SW 1271 (cell line): ENCODE results near the gene TBC1D16.

ENCODE experiments used
- DNase-seq, 2 experiments: peaks; one replicate each; lab custom pipeline; 2025; lab: John Stamatoyannopoulos, UW

TBC1D16 gene

GRCh38 chr17:79949656-79950209 lies 85.9 kb downstream of the TBC1D16 start:
- no peak for DNase-seq

DNA sequence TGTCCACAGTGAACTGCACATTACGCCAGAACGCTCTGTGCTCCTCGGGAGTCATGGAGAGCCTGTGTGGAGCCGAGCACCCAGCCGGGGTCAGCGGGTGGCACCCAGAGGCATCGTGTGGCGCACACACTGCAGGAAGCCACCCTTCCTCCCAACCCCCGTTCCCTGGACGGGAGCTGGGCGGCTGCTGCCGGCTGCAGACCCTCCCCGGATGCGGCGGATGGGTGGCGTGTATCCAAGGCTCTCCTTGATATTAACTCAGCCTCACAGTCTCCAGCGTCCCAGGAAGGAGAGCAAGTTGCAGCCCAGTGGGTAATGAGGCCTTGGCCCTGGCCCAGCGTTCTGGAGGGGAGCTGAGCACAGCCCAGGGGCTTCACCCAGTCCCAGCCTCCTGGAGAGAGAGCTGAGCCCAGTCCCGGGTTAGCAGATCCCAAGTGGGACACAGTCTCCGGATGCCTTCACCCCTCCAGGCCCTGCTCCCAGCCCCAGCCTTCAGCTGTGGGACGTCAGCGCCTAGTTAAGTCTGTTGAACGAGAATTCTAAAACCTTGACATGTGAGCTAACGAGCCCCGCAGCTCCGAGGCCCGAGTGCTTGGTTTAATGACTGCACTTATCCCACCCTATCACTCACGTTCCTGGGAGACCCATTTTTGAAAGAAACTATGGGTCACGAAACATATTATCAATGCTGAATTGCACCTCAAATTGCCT lies 86.6 kb downstream of the TBC1D16 start:
- no peak for DNase-seq

DNA sequence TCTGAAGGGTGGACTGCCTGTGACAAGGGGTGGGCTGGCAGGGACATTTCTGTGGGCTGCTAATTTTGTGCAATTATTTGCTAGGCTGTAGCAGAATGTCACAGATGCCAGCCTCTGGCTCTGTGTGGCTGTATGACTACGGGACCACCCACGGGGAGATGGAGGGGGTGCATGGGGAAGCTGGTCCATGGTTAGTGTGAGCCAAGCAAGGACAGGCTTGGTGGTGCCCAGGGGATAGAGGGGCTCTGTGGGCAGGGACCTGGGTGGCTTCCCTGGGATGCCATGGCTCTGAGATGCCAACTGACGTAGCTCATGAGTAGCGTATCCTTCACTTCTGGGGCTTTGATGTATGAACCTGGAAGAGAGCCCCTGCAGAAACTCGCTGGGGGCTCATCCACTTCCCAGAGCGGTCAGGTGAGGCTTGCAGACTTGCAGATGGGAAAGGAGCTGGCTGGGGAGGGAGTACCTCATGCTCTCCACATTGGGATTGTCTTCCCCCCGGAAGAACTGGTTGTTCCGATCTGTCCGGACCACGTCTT lies 87.2 kb downstream of the TBC1D16 start:
- DNase-seq, result no peak

DNA sequence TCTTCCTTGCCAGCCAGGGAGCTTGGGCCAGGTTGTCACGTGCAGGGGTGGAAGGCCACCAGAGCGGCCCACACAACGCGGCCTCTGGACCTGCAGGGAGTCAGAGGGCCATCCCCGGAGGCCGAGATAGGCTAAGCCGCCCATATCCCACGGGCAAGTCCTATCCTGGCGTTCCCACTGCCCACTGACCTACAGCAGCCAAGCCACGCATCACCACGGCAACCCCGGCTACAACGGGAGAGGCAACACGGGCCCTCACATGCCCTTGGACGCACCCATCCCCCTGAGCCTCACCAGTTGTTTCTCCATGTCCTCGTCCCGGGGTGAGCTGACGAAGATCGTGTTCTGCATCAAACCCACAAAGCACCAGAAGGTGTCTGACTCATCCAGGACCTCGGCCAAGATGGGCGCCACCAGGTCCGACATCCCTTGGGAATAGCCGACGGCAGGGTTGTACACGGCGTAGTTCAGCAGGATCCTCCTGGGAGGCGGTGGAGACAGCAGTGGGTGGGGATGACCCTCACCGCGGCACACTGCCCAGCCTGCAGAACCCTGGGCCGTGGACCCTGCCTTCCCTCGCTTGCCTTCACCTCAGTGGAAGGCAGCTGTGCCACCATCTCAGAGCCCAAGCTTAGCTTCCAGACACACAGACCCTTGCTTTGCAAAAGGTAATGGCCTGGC lies 88.2 kb downstream of the TBC1D16 start:
- DNase-seq, result no peak

DNA sequence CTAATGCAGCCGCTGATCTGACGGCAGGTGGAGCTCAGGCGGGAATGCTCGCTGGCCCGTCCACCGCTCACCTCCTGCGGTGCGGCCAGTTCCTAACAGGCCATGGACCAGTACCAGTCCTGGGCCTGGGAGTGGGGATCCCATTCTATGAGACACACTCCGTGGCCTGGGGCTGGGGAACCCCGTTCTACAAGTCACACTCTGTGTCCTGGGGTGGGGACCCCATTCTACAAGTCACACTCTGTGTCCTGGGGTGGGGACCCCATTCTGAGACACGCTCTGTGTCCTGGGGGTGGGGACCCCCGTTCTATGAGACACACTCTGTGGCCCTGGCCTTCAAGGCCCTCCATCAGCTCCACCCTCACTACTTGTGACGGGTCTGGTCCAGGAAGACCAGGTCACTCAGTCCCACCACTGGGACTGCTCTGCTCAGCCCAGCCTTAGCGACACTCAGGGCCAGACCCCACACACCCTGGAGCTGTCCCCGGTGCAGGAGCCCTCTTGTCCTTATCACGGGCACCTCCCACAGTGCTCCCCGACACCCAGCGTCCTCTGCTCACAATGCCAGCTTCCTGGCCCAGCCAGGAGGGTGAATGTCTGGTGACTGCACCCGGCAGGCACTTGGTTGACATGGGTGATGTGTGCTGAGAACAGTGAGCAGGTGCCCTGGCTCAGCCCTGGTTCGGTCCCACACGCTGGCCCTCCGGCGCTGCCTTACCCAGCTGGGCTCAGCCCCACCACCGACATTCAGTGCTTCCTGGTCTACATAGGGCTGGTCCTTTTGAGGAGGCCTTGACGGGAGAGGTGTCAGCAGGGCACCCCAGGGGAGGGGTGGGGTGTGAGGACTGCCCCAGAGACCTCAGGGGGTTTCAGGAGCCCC lies 89.1 kb downstream of the TBC1D16 start:
- DNase-seq, result no peak

- DNase-seq, result no peak
Measured at GRCh38 chr17:79945591-79946255, 89.9 kb downstream of the TBC1D16 start.

DNA sequence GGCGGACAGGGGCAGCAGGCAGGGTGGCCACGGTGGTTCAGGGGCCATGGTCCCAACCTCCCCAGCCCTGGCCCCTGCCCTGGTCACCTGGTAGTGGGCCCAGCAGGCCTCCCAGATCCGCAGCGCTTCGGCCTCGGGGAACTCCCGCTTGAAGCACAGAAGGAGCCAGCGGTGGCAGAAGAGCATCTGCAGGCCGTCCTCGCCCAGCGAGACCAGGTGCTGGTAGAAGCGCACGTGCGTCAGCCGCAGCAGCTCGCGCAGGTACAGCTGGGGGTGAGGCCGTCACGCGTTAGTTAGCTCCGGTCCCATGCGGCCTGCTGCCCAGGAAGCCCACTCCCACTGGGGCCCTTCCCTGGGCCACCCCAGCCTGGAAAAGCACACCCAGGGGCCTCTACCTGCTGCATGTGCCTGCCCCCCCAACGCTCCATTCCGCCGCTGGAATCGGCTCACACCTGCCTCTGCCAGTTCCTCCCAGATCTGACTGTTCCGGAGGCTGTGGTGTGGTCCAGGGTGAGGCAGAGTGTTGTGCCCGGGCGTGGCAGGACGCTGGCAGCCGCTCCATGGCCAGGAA lies 90.8 kb downstream of the TBC1D16 start:
- no peak for DNase-seq

- DNase-seq, result no peak
Measured at GRCh38 chr17:79944251-79944812, 91.3 kb downstream of the TBC1D16 start.

DNA sequence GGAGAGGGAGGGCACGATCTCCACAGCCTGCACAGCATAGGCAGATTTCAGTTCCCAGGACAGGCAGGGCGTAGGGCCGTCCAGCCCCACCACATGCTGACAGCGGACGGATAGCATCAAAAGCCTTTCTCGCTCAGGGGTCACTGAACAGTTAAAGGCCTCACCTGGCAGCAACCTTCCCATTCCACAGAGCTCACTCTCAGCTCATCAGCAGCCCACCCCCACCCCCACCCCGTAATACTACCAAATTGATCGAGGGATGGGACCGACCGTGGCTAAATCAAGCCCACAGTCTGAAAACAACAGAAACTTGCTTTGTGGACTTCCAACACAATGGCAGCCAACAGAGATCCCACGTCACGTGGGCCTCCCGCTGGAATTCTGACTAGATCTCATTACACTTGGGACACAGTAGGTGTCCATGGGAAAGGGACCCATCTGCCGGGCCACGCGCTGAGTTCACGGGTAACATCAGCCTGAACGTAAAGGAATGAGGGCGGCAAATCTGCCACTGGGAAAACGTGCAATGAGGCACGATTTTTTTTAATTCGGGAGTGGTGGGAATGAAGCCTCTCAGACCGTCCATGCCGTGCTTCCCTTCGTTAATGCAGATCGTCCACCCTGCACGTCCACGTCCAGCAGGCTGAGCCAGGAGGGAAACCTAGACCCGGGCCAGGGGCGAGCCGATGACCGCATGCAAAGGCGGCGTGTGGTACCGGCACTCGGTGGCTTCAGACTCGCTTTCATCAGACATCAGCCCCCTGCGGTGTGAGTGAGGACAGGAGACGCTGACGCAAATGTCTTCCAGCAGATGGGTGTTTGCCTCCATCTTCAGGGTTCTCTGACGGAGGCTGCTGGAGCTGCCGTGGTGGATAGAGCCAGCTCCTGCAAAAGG lies 92.1 kb downstream of the TBC1D16 start:
- no peak for DNase-seq

DNA sequence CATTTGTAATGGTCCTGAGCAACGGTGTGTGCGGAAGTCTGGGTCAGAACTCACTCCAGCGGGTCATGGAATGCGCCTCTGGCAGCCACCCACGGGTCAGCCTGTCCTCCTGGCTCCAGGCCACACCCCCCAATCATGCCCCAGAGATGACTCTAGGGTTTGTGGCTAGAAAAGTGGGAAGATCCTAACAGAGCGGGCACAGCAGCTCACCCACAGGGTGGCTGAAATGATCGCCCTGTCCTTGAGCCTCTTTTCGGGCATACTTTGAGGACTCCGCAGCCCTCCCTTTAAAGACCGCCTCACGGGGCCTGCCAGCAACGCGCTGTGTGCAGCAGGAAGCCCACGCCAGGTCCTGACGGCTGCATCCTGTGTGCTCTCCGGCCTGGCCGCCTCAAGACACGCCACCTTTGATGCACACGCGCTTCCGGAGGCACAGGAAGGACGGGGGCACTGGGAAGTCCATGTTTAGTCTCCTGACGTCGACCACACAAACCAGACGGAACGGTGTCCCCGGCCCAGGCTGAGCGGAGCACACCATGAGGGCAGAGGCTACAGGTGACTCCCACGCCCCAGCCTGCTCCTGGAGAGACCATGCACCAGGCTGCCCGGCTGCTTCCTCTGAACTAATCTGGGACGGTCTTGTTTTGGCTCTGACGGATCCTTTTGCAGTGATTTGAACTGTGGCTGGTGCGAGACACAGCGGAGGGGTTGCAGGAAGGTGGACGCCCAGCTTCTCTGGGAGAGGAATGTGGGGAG lies 92.9 kb downstream of the TBC1D16 start:
- DNase-seq, result no peak

DNA sequence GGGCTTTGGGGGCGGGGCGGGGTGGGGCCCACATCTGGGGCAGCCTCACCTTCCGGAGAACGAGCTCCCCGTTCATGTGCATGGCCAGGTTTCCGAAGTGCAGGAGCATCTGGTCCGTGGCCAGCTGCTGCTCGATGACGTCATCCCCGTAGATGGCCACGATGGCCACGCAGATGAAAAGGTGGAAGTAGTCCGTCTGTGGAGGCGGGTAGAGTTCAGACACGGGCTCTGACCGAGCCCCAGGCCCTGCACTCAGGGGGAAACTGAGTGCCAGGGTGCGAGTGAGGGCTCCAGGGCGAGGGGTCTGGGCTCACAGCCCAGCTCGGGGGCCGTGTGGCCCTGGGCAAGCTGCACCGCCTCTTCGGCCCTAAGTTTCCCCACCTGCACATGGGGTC lies 93.7 kb downstream of the TBC1D16 start:
- DNase-seq, result no peak

DNA sequence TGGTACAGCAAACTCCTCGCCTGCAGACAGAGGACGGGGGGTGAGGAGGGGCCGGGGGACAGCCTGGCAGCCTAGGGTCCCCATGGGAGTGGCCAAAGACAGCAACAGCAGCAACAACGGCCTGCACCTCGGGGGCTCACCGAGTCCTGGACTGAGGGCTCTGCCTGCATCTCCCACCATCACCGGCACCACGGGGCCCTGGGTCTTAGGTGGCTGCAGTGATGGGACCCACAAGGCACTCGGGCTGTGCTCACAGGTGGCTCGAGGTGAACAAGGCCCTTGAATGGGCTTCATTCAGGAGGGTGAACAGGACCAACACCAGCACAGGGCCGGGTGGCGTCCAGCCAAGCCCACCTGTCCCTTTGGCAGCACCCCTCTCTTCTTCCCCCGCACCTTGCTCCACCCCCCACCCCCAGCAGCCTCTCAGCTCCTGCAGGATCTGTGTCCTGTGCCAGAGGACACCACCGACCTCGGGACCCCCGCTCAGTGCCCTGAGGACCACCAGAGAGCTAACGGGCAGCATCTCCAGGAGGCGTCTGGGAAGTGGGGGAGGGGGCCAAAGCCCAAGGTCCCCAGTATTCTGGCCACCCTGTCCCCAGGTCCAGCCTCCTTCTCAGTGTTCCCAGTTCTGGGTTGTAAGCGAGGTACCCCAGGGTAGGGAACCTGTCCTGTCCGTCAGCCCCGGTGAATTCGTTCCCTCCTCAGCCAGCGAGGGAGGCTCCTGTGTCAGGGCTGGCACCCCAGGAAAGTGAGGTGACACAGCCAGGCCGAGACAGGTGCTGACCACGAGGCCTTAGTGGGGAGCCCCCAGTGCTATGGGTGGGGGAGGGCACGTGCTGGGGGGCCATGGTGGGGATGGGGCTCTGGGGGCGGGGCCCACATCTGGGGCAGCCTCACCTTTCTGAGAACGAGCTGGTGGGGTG lies 94.3 kb downstream of the TBC1D16 start:
- DNase-seq, result no peak

GRCh38 chr17:79940459-79941087 lies 95.1 kb downstream of the TBC1D16 start:
- no peak for DNase-seq

DNA sequence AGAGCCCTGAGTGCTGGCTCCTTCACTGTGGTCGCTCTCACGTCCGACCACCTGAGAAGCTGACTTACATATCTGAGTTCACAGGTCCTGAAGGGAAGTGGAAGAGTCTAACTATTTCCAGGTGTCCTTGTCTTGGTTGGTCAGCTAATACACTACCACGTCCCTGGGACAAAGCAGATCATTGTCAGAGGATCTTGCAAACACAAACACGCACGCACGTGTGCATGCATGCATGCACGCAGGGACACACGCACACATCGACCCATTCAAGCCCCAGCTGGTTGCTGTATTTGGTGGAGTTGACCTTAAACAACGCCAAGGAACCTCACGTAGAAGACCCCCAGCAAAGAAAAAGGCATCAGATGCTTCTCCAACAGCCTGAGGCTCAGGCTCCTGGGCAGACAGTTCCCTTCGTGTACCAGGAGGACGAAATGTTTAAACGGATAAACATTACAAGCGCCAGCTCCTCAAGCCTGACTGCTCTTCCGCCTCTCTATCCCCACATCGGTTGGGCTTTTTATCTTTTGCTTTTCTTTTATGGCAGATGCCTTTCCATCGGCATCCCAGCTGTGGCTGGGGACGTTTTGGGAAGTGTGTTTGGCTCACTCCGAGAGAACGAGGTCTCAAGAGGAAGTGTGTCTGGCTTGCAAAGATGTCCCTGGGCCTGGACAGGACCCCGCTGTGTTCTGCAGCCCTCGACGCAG lies 95.8 kb downstream of the TBC1D16 start:
- no peak for DNase-seq

DNA sequence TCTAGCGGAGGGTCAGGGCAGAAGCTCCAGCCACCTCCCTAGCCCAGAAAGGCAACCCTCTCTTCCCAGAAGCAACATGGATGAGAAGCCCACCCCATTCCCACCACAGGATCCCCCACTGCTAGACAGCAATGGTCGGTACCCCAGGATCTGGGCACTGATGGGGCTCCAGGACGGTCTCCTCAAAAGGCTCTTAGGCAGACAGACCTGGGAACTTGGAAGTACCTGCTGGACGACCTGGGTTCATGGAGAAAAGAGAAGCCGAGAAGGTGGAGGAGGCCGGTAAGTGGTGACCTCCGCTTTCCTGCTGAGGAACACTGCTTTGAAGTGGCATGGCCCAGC lies 96.6 kb downstream of the TBC1D16 start:
- DNase-seq, result no peak

DNA sequence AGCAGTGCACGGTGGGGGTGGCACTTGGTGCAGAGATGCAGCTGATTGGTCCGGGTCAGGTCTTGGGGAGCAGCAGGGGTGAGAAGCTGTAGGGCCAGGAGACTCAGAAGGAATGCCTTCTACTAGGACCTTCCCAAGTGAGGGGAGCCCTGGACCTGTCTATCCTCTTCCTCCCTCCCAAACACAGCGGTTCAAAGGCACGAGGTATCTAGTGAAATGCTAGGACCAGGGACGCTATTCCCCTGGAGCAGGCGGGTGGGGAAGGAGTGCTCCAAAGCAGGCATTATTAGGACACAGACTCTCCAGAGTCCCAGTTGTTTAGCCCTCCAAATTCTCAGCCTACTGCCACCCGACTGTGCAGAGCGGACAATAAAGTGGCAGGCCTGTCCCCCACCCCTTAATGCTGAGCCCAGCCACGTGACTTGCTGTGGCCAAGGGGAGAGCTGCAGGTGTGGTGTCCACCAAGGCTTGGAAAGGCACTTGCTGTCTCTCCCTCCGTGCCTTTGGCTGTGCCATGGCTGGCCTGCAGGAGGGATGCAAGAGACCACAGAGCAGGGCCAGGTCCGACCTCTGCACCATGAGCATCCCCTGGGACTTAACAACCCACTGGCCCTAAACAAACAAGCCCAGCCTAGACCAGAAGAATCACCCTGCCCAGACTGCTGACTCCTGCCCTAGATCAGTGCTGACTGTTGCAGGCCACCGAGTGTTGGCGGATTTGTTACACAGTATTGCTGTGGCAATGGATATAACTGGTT lies 97.2 kb downstream of the TBC1D16 start:
- DNase-seq, result no peak
